HG03196 (cell line): Measurements from ENCODE around the gene APOC3.

Experiments
- ATAC-seq: cut with Tn5 transposase; IDR thresholded peaks from one replicate; pipeline ENCODE4 v1.9.1; 2021; ENCODE audit not compliant: unreplicated experiment

Gene APOC3

GRCh38 chr11:116843661-116844060 is 14.0 kb downstream of the APOC3 start:
- no peak for ATAC-seq

GRCh38 chr11:116844722-116845121 is 15.0 kb downstream of the APOC3 start:
- no peak for ATAC-seq

- no peak for ATAC-seq
These were observed 17.9 kb downstream of the APOC3 start for GRCh38 chr11:116847612-116848011.

GRCh38 chr11:116849060-116849459 is 19.4 kb downstream of the APOC3 start:
- no peak for ATAC-seq

- no peak for ATAC-seq
These were observed 19.8 kb downstream of the APOC3 start for GRCh38 chr11:116849486-116849885.

- no peak for ATAC-seq
These were observed 21.9 kb downstream of the APOC3 start for GRCh38 chr11:116851626-116852025.

GRCh38 chr11:116852261-116853031 is 22.7 kb downstream of the APOC3 start:
- no peak for ATAC-seq

GRCh38 chr11:116853461-116854073 is 23.9 kb downstream of the APOC3 start:
- ATAC-seq = peak; percentile 82

- ATAC-seq = no peak
These were observed 25.7 kb downstream of the APOC3 start for GRCh38 chr11:116855413-116855812.

GRCh38 chr11:116856423-116856822 is 26.7 kb downstream of the APOC3 start:
- no peak for ATAC-seq

- no peak for ATAC-seq
These were observed 27.6 kb downstream of the APOC3 start for GRCh38 chr11:116857316-116857715.

- no peak for ATAC-seq
These were observed 28.2 kb downstream of the APOC3 start for GRCh38 chr11:116857936-116858335.

- ATAC-seq = no peak
These were observed 29.5 kb downstream of the APOC3 start for GRCh38 chr11:116859175-116859574.

- ATAC-seq = no peak
These were observed 30.6 kb downstream of the APOC3 start for GRCh38 chr11:116860303-116860702.

- ATAC-seq = no peak
These were observed 31.8 kb downstream of the APOC3 start for GRCh38 chr11:116861539-116861938.

- ATAC-seq = no peak
These were observed 32.5 kb downstream of the APOC3 start for GRCh38 chr11:116862185-116862584.

- no peak for ATAC-seq
These were observed 33.2 kb downstream of the APOC3 start for GRCh38 chr11:116862951-116863350.

GRCh38 chr11:116864531-116864930 is 34.8 kb downstream of the APOC3 start:
- no peak for ATAC-seq

- no peak for ATAC-seq
These were observed 36.0 kb downstream of the APOC3 start for GRCh38 chr11:116865696-116866095.

- no peak for ATAC-seq
These were observed 37.2 kb downstream of the APOC3 start for GRCh38 chr11:116866804-116867455.

GRCh38 chr11:116867619-116868018 is 37.9 kb downstream of the APOC3 start:
- no peak for ATAC-seq

- no peak for ATAC-seq
These were observed 38.4 kb downstream of the APOC3 start for GRCh38 chr11:116868066-116868465.
